Measurements from ENCODE around the gene SLC25A3. TPM values are rescaled to one million over a fixed set of nuclear protein-coding genes. Genes with fewer than 3 reads are reported as not detected.

SLC25A3 gene
- total RNA-seq, 1 experiment from 2014 or later, result 957 TPM

Other genes with a start within 250 kb of the SLC25A3 start
- gene TMPO, start 78.1 kb upstream of the SLC25A3 start, total RNA-seq (2014; rRNA removed; shearing (Covaris generic)), result 294 and 355 TPM in 2 replicates
- 55.3 and 81.4 TPM in 2 replicates for gene IKBIP, start 51.1 kb downstream of the SLC25A3 start, total RNA-seq (2014; rRNA removed; shearing (Covaris generic))
- 13.3 and 14.9 TPM in 2 replicates for gene APAF1, start 51.6 kb downstream of the SLC25A3 start, total RNA-seq (2014; rRNA removed; shearing (Covaris generic))

Measured in Daoy (cell line).